HG03045 (cell line): ENCODE measurements around the gene IFT80.

Experiments
- ATAC-seq: cut with Tn5 transposase; IDR thresholded peaks from one replicate; pipeline ENCODE4 v1.9.1; 2021; ENCODE audit warnings: mild to moderate bottlenecking, moderate library complexity; ENCODE audit not compliant: unreplicated experiment

The IFT80 gene

DNA sequence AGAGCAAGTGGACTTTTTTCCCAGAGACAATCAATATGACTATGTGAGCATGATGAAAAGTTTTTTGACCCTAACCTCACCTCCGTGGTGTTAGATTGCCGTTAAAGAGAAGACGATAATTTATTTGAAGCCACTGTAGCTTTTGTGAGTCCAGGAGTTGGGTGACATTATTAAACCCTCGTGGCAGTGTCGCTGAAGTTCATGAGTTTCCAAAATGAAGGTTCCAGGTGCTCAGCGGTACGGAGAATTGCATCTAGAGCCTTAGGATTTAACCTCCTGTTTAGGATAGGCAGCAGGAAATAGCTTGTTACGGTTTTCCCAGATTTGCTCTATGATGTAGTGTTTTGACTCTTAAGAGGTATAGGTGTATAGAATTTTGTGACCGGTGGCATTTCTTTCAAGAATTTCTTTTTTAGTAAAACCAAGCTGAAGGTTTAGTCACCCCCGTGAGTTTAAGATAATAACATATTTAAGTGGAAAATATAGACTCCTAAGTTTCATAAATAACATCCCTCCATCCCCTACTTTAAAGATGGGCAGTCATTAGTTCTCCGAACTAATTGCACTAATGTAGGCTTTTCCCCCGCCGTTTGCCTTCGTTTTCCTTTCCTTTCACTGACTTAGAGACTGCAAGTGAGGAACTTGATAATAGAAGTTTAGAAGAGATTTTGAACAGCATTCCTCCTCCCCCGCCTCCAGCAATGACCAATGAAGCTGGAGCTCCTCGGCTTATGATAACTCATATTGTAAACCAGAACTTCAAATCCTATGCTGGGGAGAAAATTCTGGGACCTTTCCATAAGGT, 2.5 kb upstream of the IFT80 start:
- ATAC-seq, result no peak

DNA sequence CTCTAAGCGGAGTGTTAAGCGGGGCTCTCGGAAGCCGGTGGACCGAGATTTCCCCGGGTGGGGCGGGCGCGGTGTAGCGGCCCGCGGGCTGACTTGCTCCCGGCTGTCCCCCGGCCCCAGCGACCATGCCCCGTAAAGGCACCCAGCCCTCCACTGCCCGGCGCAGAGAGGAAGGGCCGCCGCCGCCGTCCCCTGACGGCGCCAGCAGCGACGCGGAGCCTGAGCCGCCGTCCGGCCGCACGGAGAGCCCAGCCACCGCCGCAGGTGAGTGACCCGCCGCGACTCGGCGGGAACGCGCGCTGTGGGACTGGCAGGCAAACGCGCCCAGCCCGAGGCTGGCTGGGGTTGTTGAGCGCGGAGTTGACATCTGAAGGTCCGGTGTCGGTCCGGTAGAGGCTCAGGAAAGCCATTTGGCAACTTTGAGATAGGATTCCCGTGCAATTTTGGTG, 1.7 kb upstream of the IFT80 start:
- ATAC-seq, result no peak

GRCh38 chr3:160400030-160400701, 1.1 kb upstream of the IFT80 start:
- ATAC-seq, result peak; percentile 21

- peak; percentile 5 for ATAC-seq
These were observed 253 bp downstream of the IFT80 start for GRCh38 chr3:160398820-160399124.

DNA sequence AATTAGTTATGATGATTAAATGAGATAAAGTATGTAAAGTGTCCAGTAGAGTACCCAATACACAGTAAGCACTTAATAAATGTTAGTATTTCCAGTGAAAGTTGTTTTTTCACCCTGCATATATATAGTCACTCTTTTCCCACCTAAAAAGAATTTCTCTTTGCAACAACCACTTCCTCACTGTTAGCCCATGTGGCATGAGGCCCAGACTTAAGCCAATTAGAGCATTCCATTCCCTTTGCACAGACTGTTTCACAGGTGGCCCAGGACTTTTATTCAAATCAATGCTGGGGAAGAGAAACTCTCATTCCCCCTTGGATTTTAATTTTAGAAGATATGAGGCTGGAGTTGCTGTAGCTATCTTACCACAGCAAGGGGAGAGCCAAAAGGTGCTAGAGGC, 3.7 kb downstream of the IFT80 start:
- no peak for ATAC-seq

- no peak for ATAC-seq
These were observed 5.0 kb downstream of the IFT80 start for GRCh38 chr3:160394009-160394392.

GRCh38 chr3:160393346-160394008, 5.5 kb downstream of the IFT80 start:
- no peak for ATAC-seq

- no peak for ATAC-seq
These were observed 6.2 kb downstream of the IFT80 start for GRCh38 chr3:160392798-160393197.

- ATAC-seq, result no peak
These were observed 8.4 kb downstream of the IFT80 start for GRCh38 chr3:160390565-160391138.

GRCh38 chr3:160384639-160385318, 14.2 kb downstream of the IFT80 start:
- ATAC-seq, result no peak

GRCh38 chr3:160381470-160381869, 17.6 kb downstream of the IFT80 start:
- ATAC-seq, result no peak

DNA sequence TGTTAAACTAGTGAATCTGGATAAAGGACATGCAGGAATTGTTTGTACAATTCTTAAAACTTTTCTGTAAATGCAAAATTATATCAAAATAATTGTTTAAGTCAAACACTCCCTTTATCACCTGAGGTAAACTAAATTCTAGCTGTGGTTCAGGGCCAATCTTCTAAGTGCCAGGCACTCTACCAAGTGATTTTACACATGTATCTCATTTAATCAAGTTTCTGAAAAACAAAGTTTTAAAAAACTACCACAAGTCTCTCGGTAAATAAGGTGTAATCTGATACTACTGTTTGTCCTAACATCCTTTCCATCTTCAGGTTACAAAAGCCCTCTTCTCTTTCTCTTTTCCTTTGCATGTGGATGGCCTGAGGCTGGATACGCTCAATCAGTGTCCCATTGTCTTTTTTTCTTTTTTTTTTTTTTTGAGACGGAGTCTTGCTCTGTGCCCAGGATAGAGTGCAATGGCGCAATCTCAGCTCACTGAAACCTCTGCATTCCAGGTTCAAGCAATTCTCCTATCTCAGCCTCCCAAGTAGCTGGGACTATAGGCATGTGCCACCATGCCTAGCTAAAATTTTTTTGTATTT, 19.3 kb downstream of the IFT80 start:
- ATAC-seq, result no peak

DNA sequence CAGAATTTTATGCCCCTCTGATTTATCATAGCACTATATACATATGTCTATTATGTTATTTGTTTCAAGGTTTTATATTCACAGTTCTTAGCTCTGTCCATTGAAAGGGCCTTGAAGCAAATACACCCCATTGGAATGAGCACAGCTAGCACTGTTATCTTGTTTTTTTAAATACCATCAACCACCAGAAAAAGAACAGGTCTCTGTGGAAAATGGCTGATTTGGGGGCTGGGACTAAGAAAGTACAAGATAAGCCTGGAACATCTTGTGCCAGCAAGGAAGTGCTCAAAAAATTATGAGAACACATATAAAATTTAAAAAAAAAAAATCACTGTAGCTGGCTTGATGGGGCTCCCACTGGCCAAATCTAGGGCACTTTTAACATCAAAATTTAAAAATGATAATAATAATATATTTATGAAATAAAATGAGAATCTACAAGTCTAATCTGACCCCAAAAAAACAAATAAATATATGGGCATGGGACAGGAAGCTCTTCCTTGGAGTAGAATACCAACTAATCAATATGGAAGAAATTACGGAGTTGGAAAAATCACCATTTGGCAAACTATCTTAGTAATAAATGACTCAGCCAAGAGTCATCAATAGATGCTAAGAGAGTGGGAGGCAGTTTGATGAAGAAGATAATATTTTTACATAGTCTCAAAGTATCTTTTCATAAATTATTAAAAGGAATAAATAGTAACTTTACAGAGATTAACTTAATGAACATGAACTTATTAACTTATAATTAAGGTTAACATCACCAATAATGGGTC, 20.5 kb downstream of the IFT80 start:
- ATAC-seq, result no peak

DNA sequence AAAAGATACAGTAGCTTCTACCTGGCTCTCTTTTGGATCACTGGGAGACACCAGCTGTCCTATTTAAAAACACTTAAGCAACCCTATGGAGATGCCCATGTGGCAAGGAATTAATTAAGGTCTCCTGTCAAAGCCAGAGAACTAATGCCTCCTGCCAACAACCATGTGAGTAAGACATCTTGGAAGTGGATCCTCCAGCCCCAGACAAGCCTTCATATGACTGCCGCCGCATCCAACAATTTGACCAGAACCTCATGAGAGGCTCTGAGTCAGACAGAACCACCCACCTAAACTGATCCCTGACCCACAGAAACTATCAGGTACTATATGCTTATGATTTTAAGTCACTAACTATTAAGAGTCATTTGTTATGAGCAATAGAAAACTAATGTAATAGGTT, 22.3 kb downstream of the IFT80 start:
- ATAC-seq, result no peak

DNA sequence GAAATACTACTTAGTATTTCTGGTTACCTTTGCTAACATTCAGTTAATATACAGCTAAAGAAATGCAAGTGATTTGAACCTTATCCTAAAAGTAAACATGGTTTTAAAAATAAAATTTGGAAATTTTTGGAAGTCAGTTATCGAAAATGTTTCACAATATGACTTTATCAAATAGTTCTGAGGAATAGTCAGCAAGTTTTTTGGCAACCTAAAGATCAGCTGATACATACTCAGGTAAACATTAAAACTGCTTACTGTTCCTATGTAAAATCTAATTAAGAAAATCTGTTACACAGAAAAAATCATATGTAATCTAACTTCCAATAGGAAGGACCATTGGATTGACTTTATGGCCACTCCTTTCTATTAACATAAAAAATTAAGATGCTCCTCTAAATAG, 24.1 kb downstream of the IFT80 start:
- no peak for ATAC-seq

- no peak for ATAC-seq
These were observed 24.6 kb downstream of the IFT80 start for GRCh38 chr3:160374472-160374871.

DNA sequence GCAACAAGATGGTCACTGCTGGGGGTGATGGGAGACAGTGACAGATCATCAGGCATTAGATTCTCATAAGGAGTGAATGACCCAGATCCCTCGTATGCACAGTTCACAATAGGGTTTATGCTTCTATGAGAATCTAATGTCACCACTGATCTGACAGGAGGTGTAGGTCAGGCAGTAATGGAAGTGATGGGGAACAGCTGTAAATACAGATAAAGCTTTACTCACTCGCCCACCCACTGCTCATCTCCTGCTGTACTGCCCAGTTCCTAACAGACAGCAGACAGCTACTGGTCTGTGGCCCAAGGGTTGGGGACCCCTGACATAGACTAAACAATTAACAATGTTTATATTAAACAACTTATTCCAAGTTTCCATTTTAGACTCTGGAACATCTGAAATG, 25.4 kb downstream of the IFT80 start:
- ATAC-seq, result no peak

DNA sequence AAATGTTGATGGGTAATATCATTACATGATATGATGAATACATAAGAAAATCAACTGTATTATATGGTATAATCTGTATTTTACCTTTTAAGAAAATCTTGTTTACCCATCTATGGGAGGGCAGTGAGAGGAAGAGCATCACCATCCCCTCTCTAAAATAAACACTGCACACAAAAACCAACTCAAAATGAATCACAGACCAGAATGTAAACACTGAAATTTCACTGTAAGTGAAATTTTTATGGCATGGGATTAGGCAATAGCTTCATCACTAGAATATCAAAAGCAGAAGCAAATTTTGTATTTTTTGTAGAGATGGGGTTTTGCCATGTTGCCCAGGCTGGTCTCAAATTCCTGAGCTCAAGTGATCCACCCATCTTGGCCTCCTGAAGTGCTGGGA, 26.2 kb downstream of the IFT80 start:
- ATAC-seq, result no peak

- ATAC-seq, result no peak
These were observed 27.8 kb downstream of the IFT80 start for GRCh38 chr3:160370987-160371857.
